Measurements from ENCODE around the gene PGM1.

Gene PGM1

GRCh38 chr1:63669151-63669961 lies 76.1 kb downstream of the PGM1 start:
- no peak for DNase-seq

- no peak for DNase-seq
Observed at GRCh38 chr1:63670164-63670563, 77.0 kb downstream of the PGM1 start.

- no peak for DNase-seq
Observed at GRCh38 chr1:63671514-63671913, 78.3 kb downstream of the PGM1 start.

- DNase-seq, result no peak
Observed at GRCh38 chr1:63674238-63674864, 81.1 kb downstream of the PGM1 start.

GRCh38 chr1:63674865-63675419 lies 81.7 kb downstream of the PGM1 start:
- no peak for DNase-seq

GRCh38 chr1:63675420-63675931 lies 82.3 kb downstream of the PGM1 start:
- DNase-seq, result no peak

GRCh38 chr1:63677497-63677896 lies 84.3 kb downstream of the PGM1 start:
- no peak for DNase-seq

- no peak for DNase-seq
Observed at GRCh38 chr1:63678200-63678599, 85.0 kb downstream of the PGM1 start.

GRCh38 chr1:63679076-63679475 lies 85.9 kb downstream of the PGM1 start:
- no peak for DNase-seq

- no peak for DNase-seq
Observed at GRCh38 chr1:63679589-63679988, 86.4 kb downstream of the PGM1 start.

- no peak for DNase-seq
Observed at GRCh38 chr1:63682936-63683335, 89.7 kb downstream of the PGM1 start.

GRCh38 chr1:63683759-63684158 lies 90.5 kb downstream of the PGM1 start:
- no peak for DNase-seq

- DNase-seq, result no peak
Observed at GRCh38 chr1:63686696-63687095, 93.5 kb downstream of the PGM1 start.

GRCh38 chr1:63688302-63688890 lies 95.2 kb downstream of the PGM1 start:
- DNase-seq, result no peak

GRCh38 chr1:63690966-63691700 lies 97.9 kb downstream of the PGM1 start:
- DNase-seq, result no peak

GRCh38 chr1:63691701-63692425 lies 98.7 kb downstream of the PGM1 start:
- no peak for DNase-seq

- no peak for DNase-seq
Observed at GRCh38 chr1:63693944-63694571, 100.8 kb downstream of the PGM1 start.

- no peak for DNase-seq
Observed at GRCh38 chr1:63698001-63698838, 105.0 kb downstream of the PGM1 start.

GRCh38 chr1:63701187-63701586 lies 108.0 kb downstream of the PGM1 start:
- DNase-seq, result no peak

- DNase-seq, result no peak
Observed at GRCh38 chr1:63703701-63704107, 110.5 kb downstream of the PGM1 start.

GRCh38 chr1:63704443-63704842 lies 111.2 kb downstream of the PGM1 start:
- DNase-seq, result no peak

All from activated CD4-positive, CD25-positive, alpha-beta regulatory T cell (primary cell).